CD14-positive monocyte (primary cell): ENCODE data around the gene FAT1. TPM values are rescaled to one million over a fixed set of nuclear protein-coding genes. Genes with fewer than 3 reads are reported as not detected.

Source experiments
- DNase-seq, 3 donors: peaks; one replicate each; pipeline ENCODE4 v3.0.0-alpha.2; 2011 to 2022
- H2AFZ ChIP-seq: 2 replicates; pipeline ENCODE4 v1.6.0; 2012; ENCODE audit warnings: mild to moderate bottlenecking, low read depth, low read length, inconsistent platforms; ENCODE audit not compliant: insufficient read depth, poor library complexity, severe bottlenecking
- H3K27ac ChIP-seq, 2 donors: 1 replicate in 1 of 2; 2 replicates in 1 of 2; pipeline ENCODE4 v1.5.1; 2012 to 2013; ENCODE audit warnings: low read length in 2 of 2, control low read depth in 1 of 2, inconsistent platforms in 1 of 2, low read depth in 1 of 2, mild to moderate bottlenecking in 1 of 2
- H3K27me3 ChIP-seq, 2 donors: one replicate each; pipeline versions ENCODE4 v1.6.0 to v1.6.1; 2011 to 2013; ENCODE audit warnings: low read length in 2 of 2; ENCODE audit not compliant: control insufficient read depth in 2 of 2, insufficient read depth in 2 of 2
- H3K36me3 ChIP-seq, 2 donors: replicated peaks in 1 of 2; 1 replicate in 1 of 2; 2 replicates in 1 of 2; pipeline versions ENCODE4 v1.5.1 to v1.6.1; 2012 to 2013; ENCODE audit warnings: low read length in 2 of 2, control low read depth in 1 of 2, inconsistent platforms in 1 of 2, mild to moderate bottlenecking in 1 of 2; ENCODE audit not compliant: insufficient read depth in 2 of 2, control insufficient read depth in 1 of 2
- H3K4me1 ChIP-seq, 2 donors: 1 replicate in 1 of 2; 2 replicates in 1 of 2; pipeline versions ENCODE4 v1.5.1 to v1.6.1; 2012 to 2013; ENCODE audit warnings: low read length in 2 of 2, control low read depth in 1 of 2, inconsistent platforms in 1 of 2, mild to moderate bottlenecking in 1 of 2, moderate library complexity in 1 of 2; ENCODE audit not compliant: insufficient read depth in 2 of 2, control insufficient read depth in 1 of 2
- H3K4me2 ChIP-seq: replicated peaks from 2 replicates; pipeline ENCODE3; 2012; ENCODE audit warnings: low read length, moderate library complexity, mild to moderate bottlenecking; ENCODE audit not compliant: poor library complexity, severe bottlenecking; ENCODE audit errors: extremely low read depth
- H3K4me3 ChIP-seq, 3 experiments: fragments of 200-600 bp in 1 of 3; sonication (generic) in 1 of 3; replicated peaks in 1 of 3; 1 replicate in 2 of 3; 2 replicates in 1 of 3; pipeline ENCODE4 v1.5.1; 2011 to 2013; ENCODE audit warnings: low read length in 3 of 3, mild to moderate bottlenecking in 3 of 3, control low read depth in 2 of 3, low read depth in 2 of 3, inconsistent platforms in 1 of 3, moderate library complexity in 1 of 3
- H3K79me2 ChIP-seq: 2 replicates; pipeline ENCODE4 v1.6.0; 2012; ENCODE audit warnings: mild to moderate bottlenecking, control low read depth, inconsistent platforms, low read length, moderate library complexity; ENCODE audit not compliant: insufficient read depth
- H3K9ac ChIP-seq: 2 replicates; pipeline ENCODE4 v1.6.0; 2017; ENCODE audit warnings: low read length, mild to moderate bottlenecking; ENCODE audit not compliant: insufficient read depth, poor library complexity, severe bottlenecking
- H3K9me3 ChIP-seq, 2 donors: replicated peaks in 1 of 2; 1 replicate in 1 of 2; 2 replicates in 1 of 2; pipeline versions ENCODE4 v1.5.1 to v1.6.1; 2012 to 2013; ENCODE audit warnings: low read length in 2 of 2, control low read depth in 1 of 2; ENCODE audit not compliant: control insufficient read depth in 1 of 2, insufficient read depth in 1 of 2
- H4K20me1 ChIP-seq: 2 replicates; pipeline ENCODE4 v1.6.0; 2012; ENCODE audit warnings: mild to moderate bottlenecking, low read length, control low read depth, moderate library complexity; ENCODE audit not compliant: insufficient read depth
- H3K27ac Mint-ChIP-seq, 7 donors: one replicate each; pipeline ENCODE4 v1.8.0; 2020; ENCODE audit warnings: mild to moderate bottlenecking in 7 of 7, mixed read lengths in 7 of 7, moderate library complexity in 6 of 7, inconsistent platforms in 2 of 7
- H3K27me3 Mint-ChIP-seq, 3 donors: one replicate each; pipeline ENCODE4 v1.8.0; 2021 to 2022; ENCODE audit warnings: low read depth in 3 of 3, mild to moderate bottlenecking in 3 of 3, mixed read lengths in 3 of 3, moderate library complexity in 3 of 3, inconsistent platforms in 1 of 3
- H3K36me3 Mint-ChIP-seq, 2 donors: one replicate each; pipeline ENCODE4 v1.8.0; 2020; ENCODE audit warnings: mixed read lengths in 2 of 2, inconsistent platforms in 1 of 2, mild to moderate bottlenecking in 1 of 2
- H3K4me1 Mint-ChIP-seq: one replicate; pipeline ENCODE4 v1.8.0; 2020; ENCODE audit warnings: mild to moderate bottlenecking, mixed read lengths
- H3K4me3 Mint-ChIP-seq, 2 donors: one replicate each; pipeline ENCODE4 v1.8.0; 2020; ENCODE audit warnings: mild to moderate bottlenecking in 2 of 2, mixed read lengths in 2 of 2, moderate library complexity in 1 of 2
- H3K9me3 Mint-ChIP-seq, 7 donors: one replicate each; pipeline ENCODE4 v1.8.0; 2020 to 2022; ENCODE audit warnings: mixed read lengths in 7 of 7, mild to moderate bottlenecking in 6 of 7, moderate library complexity in 6 of 7, inconsistent platforms in 2 of 7
- WGBS: methylation state at CpG from one replicate; pipeline ENCODE4 v1.1.5; 2013; ENCODE audit warnings: missing lambda C conversion rate; ENCODE audit not compliant: insufficient coverage; 5-methylcytosine and 5-hydroxymethylcytosine counted together
- intact Hi-C, 2 donors: fragments of 100-400 bp; cut with micrococcal nuclease; formaldehyde crosslinking; loops; one replicate each; pipeline versions ENCODE4 v1.15.0 to v1.15.1; 2023
- polyA plus RNA-seq, 3 donors: library from polyadenylated mRNA; depleted of rRNA in 1 of 3; unstranded in 2 of 3; stranded (reverse) in 1 of 3; fragments of 300-500 nt in 2 of 3; fragments of >200 nt in 1 of 3; fragmentation: Illumina TruSeq in 2 of 3; gene quantifications; 1 replicate in 2 of 3; 2 replicates in 1 of 3; pipeline ENCODE4 v1.2.3, GENCODE V29; 2012 to 2021
- TF ChIP-seq, protein P1 (sequence below): fragments of 200-600 bp; IDR thresholded peaks from one replicate; pipeline ENCODE4 v1.8.0; 2022; ENCODE audit warnings: antibody characterized with exemption, mild to moderate bottlenecking

The FAT1 gene
- polyA plus RNA-seq, 3 donors, result not detected

DNA sequence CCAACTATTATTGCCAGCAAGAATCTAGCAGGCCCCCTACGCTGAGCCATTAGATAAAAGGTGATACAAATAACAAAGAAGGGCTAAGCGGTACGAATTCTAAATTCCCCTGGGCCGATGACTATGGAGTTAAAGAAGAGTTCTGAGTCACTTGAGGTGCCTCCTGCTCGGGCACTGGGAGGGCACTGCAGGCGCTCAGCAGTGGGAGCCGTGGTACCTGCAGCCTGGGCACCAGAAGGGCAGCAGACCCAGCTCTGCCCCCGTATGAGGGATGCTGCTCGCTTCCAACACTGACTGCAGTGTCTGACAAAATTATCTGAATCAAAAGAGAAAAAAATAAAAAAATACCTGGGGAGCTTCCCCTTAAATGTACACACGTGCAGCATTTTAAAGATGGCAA is 124.2 kb downstream of the FAT1 start:
- Histone ChIP-seq H3K36me3 (no peaks in the 10 kb centered on the region), H3K4me2 (no peak overlapping the region), H3K9me3 (no peaks in the 10 kb centered on the region), H3K27ac (no peak overlapping the region), H3K9ac (no peak overlapping the region), H4K20me1 (no peaks in the 10 kb centered on the region), H3K4me3 (no peak overlapping the region), H2AFZ (no peak overlapping the region), H3K4me1 (no peaks in the 10 kb centered on the region), H3K27me3 (no peaks in the 10 kb centered on the region), H3K79me2 (no peaks in the 10 kb centered on the region)
- H3K27ac Mint-ChIP-seq, result peak overlapping the region in 1 of 7 donors; percentile 33
- H3K4me3 Mint-ChIP-seq, result no peak overlapping the region
- TF ChIP-seq, protein P1, sequence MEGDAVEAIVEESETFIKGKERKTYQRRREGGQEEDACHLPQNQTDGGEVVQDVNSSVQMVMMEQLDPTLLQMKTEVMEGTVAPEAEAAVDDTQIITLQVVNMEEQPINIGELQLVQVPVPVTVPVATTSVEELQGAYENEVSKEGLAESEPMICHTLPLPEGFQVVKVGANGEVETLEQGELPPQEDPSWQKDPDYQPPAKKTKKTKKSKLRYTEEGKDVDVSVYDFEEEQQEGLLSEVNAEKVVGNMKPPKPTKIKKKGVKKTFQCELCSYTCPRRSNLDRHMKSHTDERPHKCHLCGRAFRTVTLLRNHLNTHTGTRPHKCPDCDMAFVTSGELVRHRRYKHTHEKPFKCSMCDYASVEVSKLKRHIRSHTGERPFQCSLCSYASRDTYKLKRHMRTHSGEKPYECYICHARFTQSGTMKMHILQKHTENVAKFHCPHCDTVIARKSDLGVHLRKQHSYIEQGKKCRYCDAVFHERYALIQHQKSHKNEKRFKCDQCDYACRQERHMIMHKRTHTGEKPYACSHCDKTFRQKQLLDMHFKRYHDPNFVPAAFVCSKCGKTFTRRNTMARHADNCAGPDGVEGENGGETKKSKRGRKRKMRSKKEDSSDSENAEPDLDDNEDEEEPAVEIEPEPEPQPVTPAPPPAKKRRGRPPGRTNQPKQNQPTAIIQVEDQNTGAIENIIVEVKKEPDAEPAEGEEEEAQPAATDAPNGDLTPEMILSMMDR, result no peak
- H3K4me1 Mint-ChIP-seq, result no peaks in the 10 kb centered on the region
- intact Hi-C loops, result no loop called here
- DNase-seq, result no peak
- WGBS, result 86% methylated on average over 9 of the region's 10 CpGs
- peaks cover 0 to 3% (median 0%) of the 10 kb centered on the region in 3 donors for H3K27me3 Mint-ChIP-seq
- no peaks in the 10 kb centered on the region for H3K36me3 Mint-ChIP-seq
- peaks cover 0 to 5% (median 0%) of the 10 kb centered on the region in 7 donors for H3K9me3 Mint-ChIP-seq

GRCh38 chr4:186598686-186599085 is 125.0 kb downstream of the FAT1 start:
- H3K36me3 Mint-ChIP-seq, result no peaks in the 10 kb centered on the region
- no peak for DNase-seq
- H3K4me2 ChIP-seq, result no peak overlapping the region
- no peaks in the 10 kb centered on the region for H3K4me1 ChIP-seq
- 90% methylated on average over 3 of the region's 7 CpGs for WGBS
- H2AFZ ChIP-seq, result no peak overlapping the region
- no peak overlapping the region for H3K27ac Mint-ChIP-seq
- no peaks in the 10 kb centered on the region for H4K20me1 ChIP-seq
- no peak overlapping the region for H3K9ac ChIP-seq
- H3K79me2 ChIP-seq, result no peaks in the 10 kb centered on the region
- H3K27ac ChIP-seq, result no peak overlapping the region
- no peaks in the 10 kb centered on the region for H3K9me3 ChIP-seq
- intact Hi-C loops, result no loop called here
- no peaks in the 10 kb centered on the region for H3K36me3 ChIP-seq
- no peaks in the 10 kb centered on the region for H3K4me1 Mint-ChIP-seq
- H3K4me3 Mint-ChIP-seq, result no peak overlapping the region
- peaks cover 0 to 3% (median under 1%) of the 10 kb centered on the region in 3 donors for H3K27me3 Mint-ChIP-seq
- TF ChIP-seq, protein P1, result no peak
- H3K4me3 ChIP-seq, result no peak overlapping the region
- H3K27me3 ChIP-seq, result no peaks in the 10 kb centered on the region
- peaks cover 0 to 5% (median 0%) of the 10 kb centered on the region in 7 donors for H3K9me3 Mint-ChIP-seq
